ENCODE measurements around the gene S1PR1. TPM values are rescaled to one million over a fixed set of nuclear protein-coding genes. Genes with fewer than 3 reads are reported as not detected.
"Not testable (repeated sequence)": the region's sequence is repeated elsewhere in the genome, so short reads cannot be mapped to it uniquely, and the experiment has no call there.

S1PR1 gene
- 126 TPM for polyA plus RNA-seq

GRCh38 chr1:101236516-101237228 is at the start of gene S1PR1:
Gene S1PR1, plus strand, starts transcription at chr1:101237019. Its CDS starts 1,966 bp downstream, at chr1:101238985.
- Mint-ChIP-seq H3K9me3 (peaks cover 0 to 2% (median 0%) of the 10 kb centered on the region in 3 donors), H3K27ac (peak within 1 kb of the TSS; percentile 91 to 98 (median 95)), H3K4me1 (peaks cover 49 to 54% (median 53%) of the 10 kb centered on the region in 3 donors), H3K27me3 (no peaks in the 10 kb centered on the region), H3K4me3 (peak within 1 kb of the TSS; percentile 90 to 99 (median 96)), H3K36me3 (peaks cover 10% of the 10 kb centered on the region)

- Mint-ChIP-seq H3K4me3 (no peak overlapping the region), H3K36me3 (peaks cover 2% of the 10 kb centered on the region), H3K27me3 (no peaks in the 10 kb centered on the region), H3K27ac (no peak overlapping the region), H3K4me1 (peaks cover 7 to 11% (median 10%) of the 10 kb centered on the region in 3 donors), H3K9me3 (no peaks in the 10 kb centered on the region)
Measured at GRCh38 chr1:101187297-101187696, 49.5 kb upstream of the S1PR1 start.

GRCh38 chr1:101188331-101188730 is 48.5 kb upstream of the S1PR1 start:
- peaks cover 2% of the 10 kb centered on the region for H3K36me3 Mint-ChIP-seq
- no peaks in the 10 kb centered on the region for H3K9me3 Mint-ChIP-seq
- no peaks in the 10 kb centered on the region for H3K27me3 Mint-ChIP-seq
- no peak overlapping the region for H3K27ac Mint-ChIP-seq
- H3K4me1 Mint-ChIP-seq: peaks cover 7 to 14% (median 11%) of the 10 kb centered on the region in 3 donors
- H3K4me3 Mint-ChIP-seq: no peak overlapping the region

- not testable (repeated sequence) for H3K27ac Mint-ChIP-seq, H3K9me3 Mint-ChIP-seq, H3K4me3 Mint-ChIP-seq, H3K27me3 Mint-ChIP-seq, H3K36me3 Mint-ChIP-seq
- H3K4me1 Mint-ChIP-seq: peaks cover 7 to 14% (median 11%) of the 10 kb centered on the region in 3 donors
Measured at GRCh38 chr1:101188968-101189367, 47.9 kb upstream of the S1PR1 start.

GRCh38 chr1:101190441-101190840 is 46.4 kb upstream of the S1PR1 start:
- Mint-ChIP-seq H3K9me3 (no peaks in the 10 kb centered on the region), H3K27ac (no peak overlapping the region), H3K36me3 (peaks cover 2% of the 10 kb centered on the region), H3K4me3 (peak overlapping the region in 1 of 4 donors; percentile 75), H3K4me1 (peaks cover 7 to 14% (median 11%) of the 10 kb centered on the region in 3 donors), H3K27me3 (no peaks in the 10 kb centered on the region)

- H3K27me3 Mint-ChIP-seq: no peaks in the 10 kb centered on the region
- H3K27ac Mint-ChIP-seq: no peak overlapping the region
- H3K36me3 Mint-ChIP-seq: peaks cover 2% of the 10 kb centered on the region
- peaks cover 7 to 14% (median 11%) of the 10 kb centered on the region in 3 donors for H3K4me1 Mint-ChIP-seq
- no peaks in the 10 kb centered on the region for H3K9me3 Mint-ChIP-seq
- H3K4me3 Mint-ChIP-seq: no peak overlapping the region
Measured at GRCh38 chr1:101191049-101191448, 45.8 kb upstream of the S1PR1 start.

GRCh38 chr1:101193733-101194169 is 43.1 kb upstream of the S1PR1 start:
- Mint-ChIP-seq H3K36me3 (no peaks in the 10 kb centered on the region), H3K27me3 (no peaks in the 10 kb centered on the region), H3K27ac (peak overlapping the region in 1 of 3 donors; percentile 28), H3K4me1 (peaks cover 6 to 18% (median 7%) of the 10 kb centered on the region in 3 donors), H3K9me3 (no peaks in the 10 kb centered on the region), H3K4me3 (no peak overlapping the region)

GRCh38 chr1:101194746-101195145 is 42.1 kb upstream of the S1PR1 start:
- Mint-ChIP-seq H3K27ac (no peak overlapping the region), H3K36me3 (no peaks in the 10 kb centered on the region), H3K27me3 (no peaks in the 10 kb centered on the region), H3K9me3 (no peaks in the 10 kb centered on the region), H3K4me3 (no peak overlapping the region), H3K4me1 (peaks cover 12 to 25% (median 13%) of the 10 kb centered on the region in 3 donors)

- Mint-ChIP-seq H3K9me3 (no peaks in the 10 kb centered on the region), H3K27ac (no peak overlapping the region), H3K27me3 (no peaks in the 10 kb centered on the region), H3K36me3 (no peaks in the 10 kb centered on the region), H3K4me3 (no peak overlapping the region), H3K4me1 (peaks cover 11 to 24% (median 12%) of the 10 kb centered on the region in 3 donors)
Measured at GRCh38 chr1:101196668-101197067, 40.2 kb upstream of the S1PR1 start.

- Mint-ChIP-seq H3K4me1 (peaks cover 10 to 19% (median 11%) of the 10 kb centered on the region in 3 donors), H3K9me3 (no peaks in the 10 kb centered on the region), H3K4me3 (peak overlapping the region in 2 of 4 donors; percentile 15 to 30), H3K36me3 (no peaks in the 10 kb centered on the region), H3K27me3 (no peaks in the 10 kb centered on the region), H3K27ac (peak overlapping the region in 1 of 3 donors; percentile 3)
Measured at GRCh38 chr1:101198842-101199636, 37.8 kb upstream of the S1PR1 start.

- H3K36me3 Mint-ChIP-seq: no peaks in the 10 kb centered on the region
- H3K27ac Mint-ChIP-seq: no peak overlapping the region
- H3K4me1 Mint-ChIP-seq: peaks cover 10 to 19% (median 11%) of the 10 kb centered on the region in 3 donors
- H3K9me3 Mint-ChIP-seq: no peaks in the 10 kb centered on the region
- H3K27me3 Mint-ChIP-seq: no peaks in the 10 kb centered on the region
- H3K4me3 Mint-ChIP-seq: no peak overlapping the region
Measured at GRCh38 chr1:101199637-101199982, 37.2 kb upstream of the S1PR1 start.

- Mint-ChIP-seq H3K9me3 (no peaks in the 10 kb centered on the region), H3K27ac (no peak overlapping the region), H3K27me3 (no peaks in the 10 kb centered on the region), H3K4me1 (peaks cover 10 to 19% (median 11%) of the 10 kb centered on the region in 3 donors), H3K4me3 (no peak overlapping the region), H3K36me3 (no peaks in the 10 kb centered on the region)
Measured at GRCh38 chr1:101200513-101200912, 36.3 kb upstream of the S1PR1 start.

GRCh38 chr1:101203820-101204540 is 32.8 kb upstream of the S1PR1 start:
- Mint-ChIP-seq H3K9me3 (no peaks in the 10 kb centered on the region), H3K27ac (no peak overlapping the region), H3K27me3 (peaks cover 3% of the 10 kb centered on the region), H3K4me3 (no peak overlapping the region), H3K4me1 (peaks cover 6 to 12% (median 9%) of the 10 kb centered on the region in 3 donors), H3K36me3 (no peaks in the 10 kb centered on the region)

GRCh38 chr1:101205457-101205856 is 31.4 kb upstream of the S1PR1 start:
- peaks cover 0 to under 1% (median 0%) of the 10 kb centered on the region in 3 donors for H3K4me1 Mint-ChIP-seq
- peaks cover 3% of the 10 kb centered on the region for H3K27me3 Mint-ChIP-seq

GRCh38 chr1:101206139-101206538 is 30.7 kb upstream of the S1PR1 start:
- not testable (repeated sequence) for H3K4me1 Mint-ChIP-seq, H3K4me3 Mint-ChIP-seq, H3K27me3 Mint-ChIP-seq, H3K27ac Mint-ChIP-seq, H3K36me3 Mint-ChIP-seq, H3K9me3 Mint-ChIP-seq

More at GRCh38 chr1:101205457-101205856, 31.4 kb upstream of the S1PR1 start:
- Mint-ChIP-seq H3K27ac (no peak overlapping the region), H3K9me3 (no peaks in the 10 kb centered on the region), H3K4me3 (peak overlapping the region in 1 of 4 donors; percentile 47), H3K36me3 (no peaks in the 10 kb centered on the region)

Measured in IgD-negative memory B cell (primary cell).